ENCODE data around the gene SLC51A. TPM values are rescaled to one million over a fixed set of nuclear protein-coding genes. Genes with fewer than 3 reads are reported as not detected.

Gene SLC51A
- total and polyA plus RNA-seq, 2 donors (not counting 3 experiments of a cell fraction or from before 2014, with no cell fraction given), result not detected

DNA sequence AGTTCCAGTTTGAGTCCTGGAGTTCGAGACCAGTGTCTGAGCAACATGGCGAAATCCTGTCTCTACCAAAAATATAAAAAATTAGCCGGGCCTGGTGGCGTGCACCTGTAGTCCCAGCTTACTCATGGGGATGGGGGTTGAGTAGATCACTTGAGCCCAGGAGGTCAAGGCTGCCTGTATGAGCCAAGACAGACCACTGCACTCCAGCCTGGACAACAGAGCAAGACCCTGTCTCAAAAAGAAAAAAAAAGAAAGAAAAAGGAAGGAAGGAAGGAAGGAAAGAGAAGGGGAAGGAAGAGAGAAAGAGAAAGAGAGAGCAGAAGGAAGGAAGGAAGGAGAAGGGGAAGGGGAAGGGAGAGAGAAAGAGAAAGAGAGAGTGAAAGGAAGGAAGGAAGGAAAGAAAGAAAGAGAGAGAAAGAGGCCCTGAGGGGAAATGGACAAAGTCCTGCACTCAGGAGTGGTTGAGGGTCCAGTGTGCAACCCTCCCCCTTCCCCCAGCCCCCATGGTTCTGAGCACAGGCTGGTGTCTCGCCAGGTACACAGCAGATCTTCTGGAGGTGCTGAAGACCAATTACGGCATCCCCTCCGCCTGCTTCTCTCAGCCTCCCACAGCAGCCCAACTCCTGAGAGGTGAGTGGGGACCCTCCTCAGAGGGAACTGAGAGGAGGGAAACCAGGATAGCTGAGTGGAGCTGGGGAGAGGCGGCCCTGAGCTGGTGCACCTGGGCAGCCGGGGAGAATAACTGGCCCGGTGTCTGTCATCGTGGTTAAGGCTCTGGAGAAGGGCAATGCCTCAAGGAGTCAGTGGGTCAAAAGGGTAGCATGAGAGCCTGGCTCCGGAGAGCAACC lies 1.2 kb downstream of the SLC51A start:
- dilution Hi-C loops (cut with MboI; ENCODE audit: extremely low pct_ligation_motif_present, low sequenced_read_pairs), result no loop called here
- no peak for DNase-seq (ENCODE audit: low read depth, low spot score)

More for the DNA sequence above, 1.2 kb downstream of the SLC51A start:
- BruUV-seq (replicated peaks), result no TSS peak
- Histone ChIP-seq H3K79me2 (ENCODE audit: control insufficient read depth, insufficient read depth, low read length) (no peaks in the 10 kb centered on the region), H3K4me2 (ENCODE audit: insufficient read depth, low read length) (no peak overlapping the region), H3K36me3 (ENCODE audit: control insufficient read depth in 2 of 2, extremely low read depth in 1 of 2, insufficient read depth in 2 of 2, low read length in 2 of 2) (no peaks in the 10 kb centered on the region), H3K9ac (replicated peaks; ENCODE audit: extremely low read depth, insufficient read depth, low read length) (no peak overlapping the region), H3K27me3 (ENCODE audit: control insufficient read depth in 2 of 2, insufficient read depth in 2 of 2, low read length in 2 of 2) (peaks cover 4 to 11% of the 10 kb centered on the region in 2 experiments), H2AFZ (ENCODE audit: low read depth, low read length) (no peak overlapping the region), H3K27ac (ENCODE audit: insufficient read depth, low read depth, low read length) (no peak overlapping the region), H4K20me1 (replicated peaks; ENCODE audit: control insufficient read depth, extremely low read depth, insufficient read depth, low read length) (no peaks in the 10 kb centered on the region), H3K4me1 (ENCODE audit: control insufficient read depth, extremely low read depth, insufficient read depth, low read length) (no peaks in the 10 kb centered on the region), H3K9me3 (replicated peaks; ENCODE audit: control insufficient read depth, insufficient read depth, low read length) (no peaks in the 10 kb centered on the region), H3K4me3 (replicated peaks in 1 of 3; ENCODE audit: insufficient read depth in 1 of 3, low read depth in 1 of 3, low read length in 3 of 3) (no peak overlapping the region), H3K9me1 (replicated peaks; ENCODE audit: control insufficient read depth, extremely low read depth, insufficient read depth, low read length) (no peaks in the 10 kb centered on the region)
- ChIA-PET CTCF (interaction anchor here (0.9 kb wide), 1 partner anchor 36 kb away, joined by 5 read pairs; no protein-coding TSS in a partner anchor), POLR2A (no interaction called here)
- no peak for FAIRE-seq
- TF ChIP-seq GATA2 (IDR thresholded peaks at IDR 0.05; ENCODE audit: insufficient read depth, insufficient read length, low read depth, low read length) (no peak), POLR2A (IDR thresholded peaks at IDR 0.05; ENCODE audit: low read depth, low read length) (no peak), EZH2 (IDR thresholded peaks at IDR 0.05; ENCODE audit: borderline replicate concordance, low read depth, low read length, severe bottlenecking) (no peak), MYC (IDR thresholded peaks at IDR 0.05; ENCODE audit: low read depth, low read length) (no peak), JUN (IDR thresholded peaks at IDR 0.05; ENCODE audit: borderline replicate concordance, insufficient read depth, insufficient read length, low read depth) (no peak)
- TF ChIP-seq, protein P1, sequence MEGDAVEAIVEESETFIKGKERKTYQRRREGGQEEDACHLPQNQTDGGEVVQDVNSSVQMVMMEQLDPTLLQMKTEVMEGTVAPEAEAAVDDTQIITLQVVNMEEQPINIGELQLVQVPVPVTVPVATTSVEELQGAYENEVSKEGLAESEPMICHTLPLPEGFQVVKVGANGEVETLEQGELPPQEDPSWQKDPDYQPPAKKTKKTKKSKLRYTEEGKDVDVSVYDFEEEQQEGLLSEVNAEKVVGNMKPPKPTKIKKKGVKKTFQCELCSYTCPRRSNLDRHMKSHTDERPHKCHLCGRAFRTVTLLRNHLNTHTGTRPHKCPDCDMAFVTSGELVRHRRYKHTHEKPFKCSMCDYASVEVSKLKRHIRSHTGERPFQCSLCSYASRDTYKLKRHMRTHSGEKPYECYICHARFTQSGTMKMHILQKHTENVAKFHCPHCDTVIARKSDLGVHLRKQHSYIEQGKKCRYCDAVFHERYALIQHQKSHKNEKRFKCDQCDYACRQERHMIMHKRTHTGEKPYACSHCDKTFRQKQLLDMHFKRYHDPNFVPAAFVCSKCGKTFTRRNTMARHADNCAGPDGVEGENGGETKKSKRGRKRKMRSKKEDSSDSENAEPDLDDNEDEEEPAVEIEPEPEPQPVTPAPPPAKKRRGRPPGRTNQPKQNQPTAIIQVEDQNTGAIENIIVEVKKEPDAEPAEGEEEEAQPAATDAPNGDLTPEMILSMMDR (IDR thresholded peaks at IDR 0.05; ENCODE audit: extremely low read depth in 1 of 2, insufficient read depth in 1 of 2, low read depth in 1 of 2, low read length in 2 of 2), result no peak
- intact Hi-C loops (cut with micrococcal nuclease), result no loop called here

All from endothelial cell of umbilical vein (primary cell).